ENCODE results near the gene P3H3. TPM values are rescaled to one million over a fixed set of nuclear protein-coding genes. Genes with fewer than 3 reads are reported as not detected.
A peak's percentile ranks its signal among the peaks of the same experiment; 100 is the strongest.

The P3H3 gene
- total RNA-seq, 4 donors from 2014 or later = 27.4 to 90.1 (median 59.9) TPM

DNA sequence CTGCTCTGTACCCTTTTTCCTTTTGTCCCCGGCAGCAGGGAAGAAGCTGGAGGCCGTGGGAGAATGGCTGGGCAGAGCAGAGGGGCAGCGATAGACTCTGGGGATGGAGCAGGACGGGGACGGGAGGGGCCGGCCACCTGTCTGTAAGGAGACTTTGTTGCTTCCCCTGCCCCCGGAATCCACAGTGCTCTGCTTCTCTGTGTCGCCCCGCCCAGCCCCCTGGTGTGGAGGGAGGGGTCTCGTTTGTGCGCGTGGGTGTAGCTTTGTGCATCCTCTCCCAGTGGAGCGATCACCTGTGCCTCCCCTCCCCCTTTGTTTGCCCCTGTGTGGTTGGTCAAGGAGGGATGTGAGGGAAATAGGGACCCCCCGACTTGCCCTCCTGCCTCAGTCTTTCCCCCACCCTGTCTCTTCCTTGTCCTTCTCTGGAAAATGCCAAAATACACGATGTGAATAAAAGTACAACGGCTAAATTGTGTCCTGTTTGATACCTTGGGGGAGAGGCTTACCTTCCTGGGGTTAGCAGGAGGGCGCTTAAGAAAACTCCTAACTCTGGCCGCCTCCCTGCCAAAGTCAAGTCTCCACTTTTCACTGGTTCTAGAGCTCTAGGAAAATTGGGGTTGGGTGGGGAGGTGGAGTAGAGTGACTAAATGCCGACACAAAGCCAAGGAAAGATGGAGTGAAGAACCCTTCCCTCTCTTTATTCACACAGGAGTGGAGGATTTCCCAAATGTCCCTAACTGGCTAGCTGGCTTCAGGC is 38.1 kb downstream of the P3H3 start:
- Histone ChIP-seq H3K27me3 (no peaks in the 10 kb centered on the region), H3K4me1 (peaks cover 5 to 18% of the 10 kb centered on the region in 2 donors), H3K4me3 (peak overlapping the region in 1 of 2 donors; percentile 75), H3K27ac (peak overlapping the region; percentile 94 to 97), H3K9me3 (no peaks in the 10 kb centered on the region), H3K36me3 (no peaks in the 10 kb centered on the region)
- peak in 1 of 2 donors; percentile 49 for DNase-seq
- TF ChIP-seq, protein P1, sequence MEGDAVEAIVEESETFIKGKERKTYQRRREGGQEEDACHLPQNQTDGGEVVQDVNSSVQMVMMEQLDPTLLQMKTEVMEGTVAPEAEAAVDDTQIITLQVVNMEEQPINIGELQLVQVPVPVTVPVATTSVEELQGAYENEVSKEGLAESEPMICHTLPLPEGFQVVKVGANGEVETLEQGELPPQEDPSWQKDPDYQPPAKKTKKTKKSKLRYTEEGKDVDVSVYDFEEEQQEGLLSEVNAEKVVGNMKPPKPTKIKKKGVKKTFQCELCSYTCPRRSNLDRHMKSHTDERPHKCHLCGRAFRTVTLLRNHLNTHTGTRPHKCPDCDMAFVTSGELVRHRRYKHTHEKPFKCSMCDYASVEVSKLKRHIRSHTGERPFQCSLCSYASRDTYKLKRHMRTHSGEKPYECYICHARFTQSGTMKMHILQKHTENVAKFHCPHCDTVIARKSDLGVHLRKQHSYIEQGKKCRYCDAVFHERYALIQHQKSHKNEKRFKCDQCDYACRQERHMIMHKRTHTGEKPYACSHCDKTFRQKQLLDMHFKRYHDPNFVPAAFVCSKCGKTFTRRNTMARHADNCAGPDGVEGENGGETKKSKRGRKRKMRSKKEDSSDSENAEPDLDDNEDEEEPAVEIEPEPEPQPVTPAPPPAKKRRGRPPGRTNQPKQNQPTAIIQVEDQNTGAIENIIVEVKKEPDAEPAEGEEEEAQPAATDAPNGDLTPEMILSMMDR (IDR thresholded peaks at IDR 0.05) = no peak
- no peak for TF ChIP-seq POLR2A (IDR thresholded peaks at IDR 0.05)
- intact Hi-C loops (cut with DNase I; ENCODE audit: low total_unique reads) = no loop called here

DNA sequence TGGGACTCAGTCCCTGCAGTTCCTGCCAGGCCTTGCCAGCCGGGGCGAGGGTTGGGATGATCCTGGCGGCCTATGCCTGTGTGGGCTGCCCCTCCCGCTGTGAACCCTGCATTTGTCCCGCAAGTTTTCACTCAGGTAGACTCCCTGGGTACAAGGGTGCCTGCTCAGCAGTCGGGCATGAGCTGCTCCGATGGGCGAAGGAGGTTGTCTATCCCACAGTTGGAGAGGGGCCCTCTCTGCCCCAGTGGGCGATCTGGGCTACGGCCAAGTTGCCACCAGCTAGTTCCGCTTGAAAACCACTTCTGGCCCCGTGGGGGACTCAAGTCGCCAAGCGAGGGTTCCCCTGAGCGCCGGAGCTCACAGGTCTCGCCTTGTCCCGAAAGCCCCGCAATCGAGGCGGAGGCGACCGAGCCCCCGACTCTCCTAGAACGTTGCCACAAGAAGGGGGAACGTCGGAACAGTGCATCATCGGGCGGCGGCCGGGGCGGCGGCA is 38.8 kb downstream of the P3H3 start:
- no peak for DNase-seq
- Histone ChIP-seq H3K36me3 (no peaks in the 10 kb centered on the region), H3K4me1 (peaks cover 10 to 24% of the 10 kb centered on the region in 2 donors), H3K4me3 (peak overlapping the region; percentile 67 to 75), H3K27ac (peak overlapping the region; percentile 94 to 97), H3K9me3 (no peaks in the 10 kb centered on the region), H3K27me3 (no peaks in the 10 kb centered on the region)
- TF ChIP-seq, protein P1 (IDR thresholded peaks at IDR 0.05) = no peak
- no peak for TF ChIP-seq POLR2A (IDR thresholded peaks at IDR 0.05)
- intact Hi-C loops (cut with DNase I; ENCODE audit: low total_unique reads) = no loop called here

DNA sequence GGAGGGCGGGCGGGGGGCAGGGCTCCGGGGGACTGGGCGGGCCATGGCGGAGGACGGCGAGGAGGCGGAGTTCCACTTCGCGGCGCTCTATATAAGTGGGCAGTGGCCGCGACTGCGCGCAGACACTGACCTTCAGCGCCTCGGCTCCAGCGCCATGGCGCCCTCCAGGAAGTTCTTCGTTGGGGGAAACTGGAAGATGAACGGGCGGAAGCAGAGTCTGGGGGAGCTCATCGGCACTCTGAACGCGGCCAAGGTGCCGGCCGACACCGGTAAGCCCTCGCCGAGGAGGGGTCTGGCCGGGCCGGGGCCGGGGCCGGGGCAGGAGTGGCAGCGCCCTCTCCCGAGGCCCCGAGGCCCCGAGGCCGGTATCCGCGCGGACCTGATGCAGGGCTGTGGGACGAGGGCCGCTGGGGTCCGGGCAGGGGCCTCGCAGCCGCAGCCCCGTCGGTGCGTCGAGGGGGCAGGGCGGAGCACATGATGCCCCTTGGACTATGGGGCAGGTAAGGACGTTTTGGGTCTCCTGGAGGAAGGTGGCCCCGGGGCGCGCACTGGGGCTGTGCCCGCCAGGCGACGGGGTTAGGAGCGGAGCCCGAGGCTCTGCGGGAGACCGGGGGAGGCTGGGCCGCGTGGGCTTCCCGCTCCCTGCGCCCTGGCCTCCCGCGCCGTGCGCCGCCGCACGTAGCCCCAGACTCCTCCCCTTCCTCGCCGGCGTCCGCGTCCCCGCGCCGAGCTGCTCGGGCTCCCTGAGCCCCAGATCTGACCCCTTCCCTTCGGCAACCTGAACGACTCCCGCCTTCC is 39.4 kb downstream of the P3H3 start, which contains the start of gene TPI1:
TSS of gene TPI1 (plus strand) at position 119 of the 798 bp plus-strand sequence. CDS start at position 155, 36 bp downstream.
- Histone ChIP-seq H3K27ac (peak within 1 kb of the TSS; percentile 94 to 97), H3K4me3 (peak within 1 kb of the TSS; percentile 67 to 75), H3K4me1 (peaks cover 10 to 25% of the 10 kb centered on the region in 2 donors), H3K36me3 (no peaks in the 10 kb centered on the region), H3K9me3 (no peaks in the 10 kb centered on the region), H3K27me3 (no peaks in the 10 kb centered on the region)
- TF ChIP-seq, protein P1 (IDR thresholded peaks at IDR 0.05) = peak in 1 of 4 experiments; percentile 28
- peak; percentile 94 to 98 for TF ChIP-seq POLR2A (IDR thresholded peaks at IDR 0.05)
- intact Hi-C loops (cut with DNase I; ENCODE audit: low total_unique reads) = no loop called here
- DNase-seq = peak; percentile 87 to 89

DNA sequence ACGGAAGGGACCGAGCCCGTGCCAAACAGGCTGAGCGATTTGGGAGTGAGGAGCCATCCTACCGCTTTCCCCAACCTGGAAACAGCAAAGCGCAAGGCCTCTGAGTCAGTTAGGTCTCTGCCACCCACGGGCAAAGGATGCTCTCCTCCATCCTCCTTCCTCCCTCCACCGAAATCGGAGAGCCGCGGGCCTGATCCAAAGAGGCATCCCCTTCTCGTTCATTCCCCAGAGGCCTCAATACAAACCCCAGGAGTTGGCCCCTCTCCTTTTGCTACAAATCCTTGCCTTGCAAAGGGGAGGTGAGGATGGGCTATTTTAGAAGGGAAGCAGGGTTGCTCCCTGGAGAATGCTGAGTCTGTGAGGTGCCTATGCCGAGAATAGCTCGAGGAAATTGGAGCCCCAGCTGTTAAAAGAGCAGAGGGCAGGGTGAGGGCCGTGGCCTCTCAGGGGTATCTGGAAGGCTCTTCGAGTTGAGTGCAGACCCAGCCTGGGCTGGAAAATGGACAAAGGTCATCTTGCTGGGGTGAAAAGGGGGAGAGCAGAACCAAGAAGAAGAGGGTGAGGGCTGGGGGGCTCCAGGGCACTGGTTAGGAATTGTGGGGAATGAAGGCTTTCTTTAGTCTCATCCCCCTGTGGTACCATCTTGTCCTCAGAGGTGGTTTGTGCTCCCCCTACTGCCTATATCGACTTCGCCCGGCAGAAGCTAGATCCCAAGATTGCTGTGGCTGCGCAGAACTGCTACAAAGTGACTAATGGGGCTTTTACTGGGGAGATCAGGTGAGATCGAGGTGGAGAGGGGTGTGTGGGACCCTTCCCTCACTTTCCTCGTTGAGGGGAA is 40.2 kb downstream of the P3H3 start:
- Histone ChIP-seq H3K36me3 (no peaks in the 10 kb centered on the region), H3K9me3 (no peaks in the 10 kb centered on the region), H3K27me3 (no peaks in the 10 kb centered on the region), H3K4me1 (peaks cover 10 to 25% of the 10 kb centered on the region in 2 donors), H3K27ac (peak overlapping the region; percentile 94 to 97), H3K4me3 (peak overlapping the region; percentile 67 to 75)
- no peak for DNase-seq
- TF ChIP-seq, protein P1 (IDR thresholded peaks at IDR 0.05) = no peak
- no peak for TF ChIP-seq POLR2A (IDR thresholded peaks at IDR 0.05)
- intact Hi-C loops (cut with DNase I; ENCODE audit: low total_unique reads) = no loop called here

Data from uterus (tissue), 4 donors.